ENCODE data around the gene SLC25A41.

- no peak for TF ChIP-seq POLR2A (IDR thresholded peaks at IDR 0.05)
- TF ChIP-seq, protein P1, sequence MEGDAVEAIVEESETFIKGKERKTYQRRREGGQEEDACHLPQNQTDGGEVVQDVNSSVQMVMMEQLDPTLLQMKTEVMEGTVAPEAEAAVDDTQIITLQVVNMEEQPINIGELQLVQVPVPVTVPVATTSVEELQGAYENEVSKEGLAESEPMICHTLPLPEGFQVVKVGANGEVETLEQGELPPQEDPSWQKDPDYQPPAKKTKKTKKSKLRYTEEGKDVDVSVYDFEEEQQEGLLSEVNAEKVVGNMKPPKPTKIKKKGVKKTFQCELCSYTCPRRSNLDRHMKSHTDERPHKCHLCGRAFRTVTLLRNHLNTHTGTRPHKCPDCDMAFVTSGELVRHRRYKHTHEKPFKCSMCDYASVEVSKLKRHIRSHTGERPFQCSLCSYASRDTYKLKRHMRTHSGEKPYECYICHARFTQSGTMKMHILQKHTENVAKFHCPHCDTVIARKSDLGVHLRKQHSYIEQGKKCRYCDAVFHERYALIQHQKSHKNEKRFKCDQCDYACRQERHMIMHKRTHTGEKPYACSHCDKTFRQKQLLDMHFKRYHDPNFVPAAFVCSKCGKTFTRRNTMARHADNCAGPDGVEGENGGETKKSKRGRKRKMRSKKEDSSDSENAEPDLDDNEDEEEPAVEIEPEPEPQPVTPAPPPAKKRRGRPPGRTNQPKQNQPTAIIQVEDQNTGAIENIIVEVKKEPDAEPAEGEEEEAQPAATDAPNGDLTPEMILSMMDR (IDR thresholded peaks at IDR 0.05), result peak in 1 of 4 experiments; percentile 4
Measured at GRCh38 chr19:6425732-6426620, 7.6 kb downstream of the SLC25A41 start.
